Measurements from ENCODE around the gene LSAMP. TPM values are rescaled to one million over a fixed set of nuclear protein-coding genes. Genes with fewer than 3 reads are reported as not detected.

LSAMP gene
- total RNA-seq, 1 experiment from 2014 or later = 10.1 TPM

DNA sequence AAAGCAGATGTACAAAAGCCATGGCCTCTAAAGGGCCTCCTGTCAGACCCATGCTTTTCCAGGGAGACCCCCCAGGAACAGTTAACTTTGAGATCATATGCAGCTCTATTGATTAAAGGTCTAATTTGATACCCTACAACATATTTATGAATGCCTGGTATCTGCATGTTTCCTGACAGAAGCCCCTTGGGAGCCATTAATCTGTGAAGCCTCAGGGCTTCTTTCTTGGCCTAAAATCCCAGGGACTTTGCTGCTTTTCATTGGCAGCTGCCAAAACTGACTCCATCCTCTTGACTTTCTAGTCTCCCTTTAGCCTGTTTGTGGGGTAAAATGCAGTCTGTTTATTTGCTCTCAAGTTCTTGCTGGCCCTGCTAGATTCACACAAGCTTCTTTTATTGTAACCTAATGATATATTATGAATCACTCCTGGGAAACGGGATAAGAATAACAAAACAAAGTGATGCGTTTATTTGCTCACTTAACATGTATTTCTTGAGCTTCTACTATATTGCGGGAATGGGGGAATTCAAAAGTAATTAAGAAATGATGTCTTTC, 257.0 kb downstream of the LSAMP start:
- Histone ChIP-seq H3K27ac (ENCODE audit: low read depth, low read length, poor library complexity, severe bottlenecking) (no peak overlapping the region), H3K36me3 (ENCODE audit: insufficient read depth, low read length, poor library complexity, severe bottlenecking) (no peaks in the 10 kb centered on the region), H3K9me3 (ENCODE audit: low read depth, low read length, poor library complexity, severe bottlenecking) (no peaks in the 10 kb centered on the region), H3K4me1 (ENCODE audit: insufficient read depth, low read length, poor library complexity, severe bottlenecking) (peaks cover 41% of the 10 kb centered on the region), H3K4me3 (ENCODE audit: low read depth, low read length, poor library complexity, severe bottlenecking) (no peak overlapping the region), H3K27me3 (replicated peaks; ENCODE audit: insufficient read depth, low read depth, low read length, poor library complexity) (no peaks in the 10 kb centered on the region)
- intact Hi-C loops (cut with micrococcal nuclease; ENCODE audit: unreplicated experiment) = no loop called here
- POLR2A ChIA-PET (ENCODE audit: low non-redundant PET) = no interaction called here
- CTCF ChIA-PET = no interaction called here
- no TSS peak for BruUV-seq (replicated peaks)
- TF ChIP-seq, protein P1, sequence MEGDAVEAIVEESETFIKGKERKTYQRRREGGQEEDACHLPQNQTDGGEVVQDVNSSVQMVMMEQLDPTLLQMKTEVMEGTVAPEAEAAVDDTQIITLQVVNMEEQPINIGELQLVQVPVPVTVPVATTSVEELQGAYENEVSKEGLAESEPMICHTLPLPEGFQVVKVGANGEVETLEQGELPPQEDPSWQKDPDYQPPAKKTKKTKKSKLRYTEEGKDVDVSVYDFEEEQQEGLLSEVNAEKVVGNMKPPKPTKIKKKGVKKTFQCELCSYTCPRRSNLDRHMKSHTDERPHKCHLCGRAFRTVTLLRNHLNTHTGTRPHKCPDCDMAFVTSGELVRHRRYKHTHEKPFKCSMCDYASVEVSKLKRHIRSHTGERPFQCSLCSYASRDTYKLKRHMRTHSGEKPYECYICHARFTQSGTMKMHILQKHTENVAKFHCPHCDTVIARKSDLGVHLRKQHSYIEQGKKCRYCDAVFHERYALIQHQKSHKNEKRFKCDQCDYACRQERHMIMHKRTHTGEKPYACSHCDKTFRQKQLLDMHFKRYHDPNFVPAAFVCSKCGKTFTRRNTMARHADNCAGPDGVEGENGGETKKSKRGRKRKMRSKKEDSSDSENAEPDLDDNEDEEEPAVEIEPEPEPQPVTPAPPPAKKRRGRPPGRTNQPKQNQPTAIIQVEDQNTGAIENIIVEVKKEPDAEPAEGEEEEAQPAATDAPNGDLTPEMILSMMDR (conservative IDR thresholded peaks at IDR 0.05; ENCODE audit: low read depth, low read length) = no peak
- no peak for TF ChIP-seq EZH2 (IDR thresholded peaks at IDR 0.05; ENCODE audit: borderline replicate concordance, low read depth, low read length, poor library complexity, severe bottlenecking)
- peak; percentile 73 for DNase-seq (ENCODE audit: low spot score)

DNA sequence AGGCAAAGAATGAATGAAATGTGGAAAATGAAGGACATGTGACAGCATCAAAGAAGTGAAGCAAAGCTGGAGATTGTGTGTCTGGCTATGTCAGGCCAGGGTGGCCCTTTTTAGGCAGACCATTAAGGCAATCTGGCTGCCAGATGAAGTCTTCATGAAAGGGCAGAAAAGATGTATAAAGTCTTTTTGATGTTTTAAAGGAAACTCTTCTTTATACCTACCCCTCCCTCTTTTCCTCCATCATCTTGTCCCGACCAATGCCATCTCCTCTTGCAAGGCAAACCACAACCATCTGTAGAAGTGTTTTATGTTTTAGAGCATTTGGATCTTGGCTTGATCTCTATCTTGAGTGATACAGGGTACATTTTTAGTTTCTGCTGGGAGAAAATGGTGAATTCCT, 259.2 kb downstream of the LSAMP start:
- no TSS peak for BruUV-seq (replicated peaks)
- POLR2A ChIA-PET (ENCODE audit: low non-redundant PET) = interaction anchor here (0.7 kb wide), 1 partner anchor 64 kb away, joined by 4 read pairs; no protein-coding TSS in a partner anchor
- intact Hi-C loops (cut with micrococcal nuclease; ENCODE audit: unreplicated experiment) = no loop called here

DNA sequence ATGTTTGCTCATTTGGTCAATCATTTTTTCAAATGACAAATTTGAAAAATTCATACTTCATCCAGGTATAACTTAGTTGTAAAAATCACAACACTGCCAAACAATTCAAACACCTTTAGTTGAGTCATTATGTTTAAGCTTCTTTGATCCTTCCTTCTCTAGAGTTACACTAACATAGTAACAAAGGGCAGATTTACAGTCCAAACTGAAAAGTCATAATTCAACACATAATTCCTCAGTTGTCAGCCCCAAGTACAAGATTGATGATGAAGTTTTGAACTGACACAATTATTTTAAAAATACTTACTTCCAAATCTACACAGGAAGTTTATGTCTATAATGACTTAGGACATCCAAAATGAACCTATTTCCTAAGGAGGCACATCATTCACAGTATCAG, 264.1 kb downstream of the LSAMP start:
- CTCF ChIA-PET = no interaction called here
- Histone ChIP-seq H3K27me3 (replicated peaks; ENCODE audit: insufficient read depth, low read depth, low read length, poor library complexity) (no peaks in the 10 kb centered on the region), H3K4me1 (ENCODE audit: insufficient read depth, low read length, poor library complexity, severe bottlenecking) (peaks cover 56% of the 10 kb centered on the region), H3K4me3 (ENCODE audit: low read depth, low read length, poor library complexity, severe bottlenecking) (no peak overlapping the region), H3K27ac (ENCODE audit: low read depth, low read length, poor library complexity, severe bottlenecking) (no peak overlapping the region), H3K36me3 (ENCODE audit: insufficient read depth, low read length, poor library complexity, severe bottlenecking) (no peaks in the 10 kb centered on the region), H3K9me3 (ENCODE audit: low read depth, low read length, poor library complexity, severe bottlenecking) (no peaks in the 10 kb centered on the region)
- intact Hi-C loops (cut with micrococcal nuclease; ENCODE audit: unreplicated experiment) = no loop called here
- POLR2A ChIA-PET (ENCODE audit: low non-redundant PET) = interaction anchor here (0.6 kb wide), 1 partner anchor 562 kb away, joined by 3 read pairs; no protein-coding TSS in a partner anchor
- no peak for DNase-seq (ENCODE audit: low spot score)
- BruUV-seq (replicated peaks) = no TSS peak
- TF ChIP-seq, protein P1 (conservative IDR thresholded peaks at IDR 0.05; ENCODE audit: low read depth, low read length) = no peak
- TF ChIP-seq EZH2 (IDR thresholded peaks at IDR 0.05; ENCODE audit: borderline replicate concordance, low read depth, low read length, poor library complexity, severe bottlenecking) = no peak

More for the DNA sequence above, 259.2 kb downstream of the LSAMP start:
- TF ChIP-seq EZH2 (IDR thresholded peaks at IDR 0.05; ENCODE audit: borderline replicate concordance, low read depth, low read length, poor library complexity, severe bottlenecking) = no peak
- TF ChIP-seq, protein P1 (conservative IDR thresholded peaks at IDR 0.05; ENCODE audit: low read depth, low read length) = no peak
- Histone ChIP-seq H3K4me3 (ENCODE audit: low read depth, low read length, poor library complexity, severe bottlenecking) (no peak overlapping the region), H3K27me3 (replicated peaks; ENCODE audit: insufficient read depth, low read depth, low read length, poor library complexity) (no peaks in the 10 kb centered on the region), H3K4me1 (ENCODE audit: insufficient read depth, low read length, poor library complexity, severe bottlenecking) (peaks cover 31% of the 10 kb centered on the region), H3K27ac (ENCODE audit: low read depth, low read length, poor library complexity, severe bottlenecking) (no peak overlapping the region), H3K36me3 (ENCODE audit: insufficient read depth, low read length, poor library complexity, severe bottlenecking) (no peaks in the 10 kb centered on the region), H3K9me3 (ENCODE audit: low read depth, low read length, poor library complexity, severe bottlenecking) (no peaks in the 10 kb centered on the region)
- CTCF ChIA-PET = no interaction called here
- no peak for DNase-seq (ENCODE audit: low spot score)

All from A673 (cell line).